Tibial nerve (tissue), 3 donors: ENCODE data around the gene COL4A2.
A peak's percentile ranks its signal among the peaks of the same experiment; 100 is the strongest.

Experiments
- POLR2A ChIP-seq, 2 donors: fragments of 450-650 bp; IDR thresholded peaks; one replicate each; pipeline ENCODE4 v1.6.1; 2017; ENCODE audit warnings: antibody characterized with exemption in 2 of 2, mild to moderate bottlenecking in 2 of 2, moderate library complexity in 2 of 2
- TF ChIP-seq, protein P1 (sequence below), 5 experiments: fragments of 200-600 bp in 3 of 5; fragments of 450-650 bp in 2 of 5; sonication (generic) in 3 of 5; IDR thresholded peaks; one replicate each; pipeline ENCODE4 v1.5.1; 2016 to 2019; ENCODE audit warnings: antibody characterized with exemption in 5 of 5, mild to moderate bottlenecking in 3 of 5, moderate library complexity in 2 of 5

GRCh38 chr13:110280231-110280813, 26.8 kb upstream of the COL4A2 start:
- TF ChIP-seq, protein P1, sequence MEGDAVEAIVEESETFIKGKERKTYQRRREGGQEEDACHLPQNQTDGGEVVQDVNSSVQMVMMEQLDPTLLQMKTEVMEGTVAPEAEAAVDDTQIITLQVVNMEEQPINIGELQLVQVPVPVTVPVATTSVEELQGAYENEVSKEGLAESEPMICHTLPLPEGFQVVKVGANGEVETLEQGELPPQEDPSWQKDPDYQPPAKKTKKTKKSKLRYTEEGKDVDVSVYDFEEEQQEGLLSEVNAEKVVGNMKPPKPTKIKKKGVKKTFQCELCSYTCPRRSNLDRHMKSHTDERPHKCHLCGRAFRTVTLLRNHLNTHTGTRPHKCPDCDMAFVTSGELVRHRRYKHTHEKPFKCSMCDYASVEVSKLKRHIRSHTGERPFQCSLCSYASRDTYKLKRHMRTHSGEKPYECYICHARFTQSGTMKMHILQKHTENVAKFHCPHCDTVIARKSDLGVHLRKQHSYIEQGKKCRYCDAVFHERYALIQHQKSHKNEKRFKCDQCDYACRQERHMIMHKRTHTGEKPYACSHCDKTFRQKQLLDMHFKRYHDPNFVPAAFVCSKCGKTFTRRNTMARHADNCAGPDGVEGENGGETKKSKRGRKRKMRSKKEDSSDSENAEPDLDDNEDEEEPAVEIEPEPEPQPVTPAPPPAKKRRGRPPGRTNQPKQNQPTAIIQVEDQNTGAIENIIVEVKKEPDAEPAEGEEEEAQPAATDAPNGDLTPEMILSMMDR (IDR thresholded peaks at IDR 0.05), result peak in 1 of 5 experiments; percentile 9
- TF ChIP-seq POLR2A (IDR thresholded peaks at IDR 0.05), result no peak
